ENCODE data around the gene PRKN. TPM values are rescaled to one million over a fixed set of nuclear protein-coding genes. Genes with fewer than 3 reads are reported as not detected.

PRKN gene
- total RNA-seq, 4 donors from 2014 or later: 5.5 to 17.9 (median 6.8) TPM

GRCh38 chr6:161749576-161749975 lies 978.0 kb downstream of the PRKN start:
- H3K4me3 ChIP-seq: no peak overlapping the region
- H3K27me3 ChIP-seq: no peaks in the 10 kb centered on the region
- TF ChIP-seq POLR2A (IDR thresholded peaks at IDR 0.05): no peak
- TF ChIP-seq EP300 (IDR thresholded peaks at IDR 0.05): no peak
- peaks cover 0 to 16% (median 0%) of the 10 kb centered on the region in 4 donors for H3K4me1 ChIP-seq
- DNase-seq (ENCODE audit: low spot score in 2 of 2): no peak
- H3K9me3 ChIP-seq: no peaks in the 10 kb centered on the region
- H3K27ac ChIP-seq: no peak overlapping the region
- H3K36me3 ChIP-seq: no peaks in the 10 kb centered on the region
- 70 to 81% methylated on average over 4 of the region's 4 CpGs for WGBS, 2 donors

- Histone ChIP-seq H3K4me1 (peaks cover 0 to 16% (median 0%) of the 10 kb centered on the region in 4 donors), H3K4me3 (no peak overlapping the region), H3K27me3 (no peaks in the 10 kb centered on the region), H3K27ac (no peak overlapping the region), H3K36me3 (no peaks in the 10 kb centered on the region), H3K9me3 (no peaks in the 10 kb centered on the region)
- TF ChIP-seq EP300 (IDR thresholded peaks at IDR 0.05): no peak
- peak; percentile 16 to 49 (median 38) for TF ChIP-seq CTCF (IDR thresholded peaks at IDR 0.05)
- no peak for TF ChIP-seq POLR2A (IDR thresholded peaks at IDR 0.05)
- 64 to 72% methylated on average over 18 of the region's 18 CpGs for WGBS, 2 donors
- peak in 1 of 2 donors; percentile 22 for DNase-seq (ENCODE audit: low spot score in 2 of 2)
These were observed 978.8 kb downstream of the PRKN start for GRCh38 chr6:161748535-161749416.

GRCh38 chr6:161747506-161747905 lies 980.1 kb downstream of the PRKN start:
- no peak for DNase-seq (ENCODE audit: low spot score in 2 of 2)
- H3K27me3 ChIP-seq: no peaks in the 10 kb centered on the region
- no peak overlapping the region for H3K4me3 ChIP-seq
- H3K4me1 ChIP-seq: peaks cover 0 to 16% (median 0%) of the 10 kb centered on the region in 4 donors
- no peak for TF ChIP-seq POLR2A (IDR thresholded peaks at IDR 0.05)
- no peak for TF ChIP-seq CTCF (IDR thresholded peaks at IDR 0.05)
- TF ChIP-seq EP300 (IDR thresholded peaks at IDR 0.05): no peak
- WGBS, 2 donors: 85 to 88% methylated on average over 7 of the region's 7 CpGs
- H3K9me3 ChIP-seq: no peaks in the 10 kb centered on the region
- H3K27ac ChIP-seq: no peak overlapping the region
- H3K36me3 ChIP-seq: no peaks in the 10 kb centered on the region

- no peak overlapping the region for H3K27ac ChIP-seq
- no peaks in the 10 kb centered on the region for H3K27me3 ChIP-seq
- H3K36me3 ChIP-seq: no peaks in the 10 kb centered on the region
- no peaks in the 10 kb centered on the region for H3K9me3 ChIP-seq
- WGBS, 2 donors: 44 to 45% methylated on average over 5 of the region's 5 CpGs
- no peak overlapping the region for H3K4me3 ChIP-seq
- TF ChIP-seq EP300 (IDR thresholded peaks at IDR 0.05): no peak
- peaks cover 0 to 16% (median 0%) of the 10 kb centered on the region in 4 donors for H3K4me1 ChIP-seq
- DNase-seq (ENCODE audit: low spot score in 2 of 2): no peak
These were observed 981.9 kb downstream of the PRKN start for GRCh38 chr6:161745594-161746141.

- 70 to 72% methylated on average over 2 of the region's 2 CpGs for WGBS, 2 donors
- H3K4me3 ChIP-seq: no peak overlapping the region
- no peaks in the 10 kb centered on the region for H3K27me3 ChIP-seq
- H3K36me3 ChIP-seq: no peaks in the 10 kb centered on the region
- H3K9me3 ChIP-seq: no peaks in the 10 kb centered on the region
- no peak overlapping the region for H3K27ac ChIP-seq
- peaks cover 0 to 16% (median 0%) of the 10 kb centered on the region in 4 donors for H3K4me1 ChIP-seq
- no peak for DNase-seq (ENCODE audit: low spot score in 2 of 2)
- TF ChIP-seq EP300 (IDR thresholded peaks at IDR 0.05) (no peak), POLR2A (IDR thresholded peaks at IDR 0.05) (no peak), CTCF (IDR thresholded peaks at IDR 0.05) (no peak)
These were observed 982.4 kb downstream of the PRKN start for GRCh38 chr6:161745128-161745527.

Measured in tibial nerve (tissue), 4 donors.